ENCODE data around the gene MTHFD2L. TPM values are rescaled to one million over a fixed set of nuclear protein-coding genes. Genes with fewer than 3 reads are reported as not detected.

The MTHFD2L gene
- total RNA-seq, 1 experiment from 2014 or later: 11.6 TPM

- no peak for DNase-seq
- no peak overlapping the region for H2BK12ac ChIP-seq (ENCODE audit: insufficient read length, low read depth, low read length)
- H2AFZ ChIP-seq (ENCODE audit: low read length): no peak overlapping the region
- H4K8ac ChIP-seq (replicated peaks; ENCODE audit: insufficient read length, low read depth, low read length): no peak overlapping the region
- H4K20me1 ChIP-seq (ENCODE audit: control insufficient read depth, insufficient read depth, insufficient read length): no peaks in the 10 kb centered on the region
- no peak overlapping the region for H4K5ac ChIP-seq (ENCODE audit: insufficient read length, low read depth, low read length)
- no peak overlapping the region for H3K4me2 ChIP-seq (ENCODE audit: insufficient read depth, insufficient read length, low read length)
- no peak overlapping the region for H3K9ac ChIP-seq (ENCODE audit: extremely low read depth, insufficient read length, low read length)
- H3K14ac ChIP-seq (ENCODE audit: insufficient read depth, low read length): no peak overlapping the region
- no peak overlapping the region for H3K4ac ChIP-seq (ENCODE audit: low read depth, low read length)
- H3K9me3 ChIP-seq (ENCODE audit: control insufficient read depth, low read depth, low read length): no peaks in the 10 kb centered on the region
- Mint-ChIP-seq H3K9me3 (peaks cover 0 to 6% of the 10 kb centered on the region in 2 experiments; a peak in 2 of 5 replicates), H3K27ac (no peak overlapping the region), H3K27me3 (ENCODE audit: low read depth) (peaks cover 2% of the 10 kb centered on the region; the same call in 1 of the 2 replicates), H3K4me1 (peaks cover 4 to 17% of the 10 kb centered on the region in 2 experiments), H3K4me3 (no peak overlapping the region), H3K36me3 (ENCODE audit: insufficient read depth in 1 of 3, low read depth in 3 of 3) (peaks cover 0 to 2% (median 0%) of the 10 kb centered on the region in 3 experiments; a peak in 1 of 7 replicates)
- H2BK5ac ChIP-seq (ENCODE audit: insufficient read length, low read length): no peak overlapping the region
- no peak overlapping the region for H2BK15ac ChIP-seq (ENCODE audit: low read depth, low read length)
- no peak overlapping the region for H2BK120ac ChIP-seq (ENCODE audit: low read depth, low read length, poor library complexity, severe bottlenecking)
- no peak for TF ChIP-seq CTCF (conservative IDR thresholded peaks at IDR 0.05)
- no peaks in the 10 kb centered on the region for H3K79me2 ChIP-seq (ENCODE audit: insufficient read depth, low read length)
- no peak overlapping the region for H3K18ac ChIP-seq (ENCODE audit: insufficient read length, low read depth, low read length)
- no peak overlapping the region for H2BK20ac ChIP-seq (ENCODE audit: low read depth, low read length, poor library complexity, severe bottlenecking)
- no peaks in the 10 kb centered on the region for H3K79me1 ChIP-seq (ENCODE audit: insufficient read depth, low read depth, low read length, poor library complexity, severe bottlenecking)
- H4K91ac ChIP-seq (ENCODE audit: insufficient read length, low read depth, low read length): no peak overlapping the region
- H3K4me1 ChIP-seq (ENCODE audit: insufficient read depth, low read length): no peaks in the 10 kb centered on the region
- H3K23me2 ChIP-seq (ENCODE audit: insufficient read length, low read depth, low read length, poor library complexity, severe bottlenecking): no peaks in the 10 kb centered on the region
- no peak overlapping the region for H3K27ac ChIP-seq (ENCODE audit: insufficient read length, low read depth, low read length)
- WGBS (ENCODE audit: extremely low coverage, insufficient read length, low lambda C conversion rate): no CpG with 5 or more reads among the region's 3 CpGs
- no peak overlapping the region for H3K23ac ChIP-seq (ENCODE audit: insufficient read length, low read depth, low read length)
- no peaks in the 10 kb centered on the region for H3K27me3 ChIP-seq (ENCODE audit: insufficient read depth, low read length)
- no peak overlapping the region for H3K56ac ChIP-seq (ENCODE audit: insufficient read length, low read depth, low read length)
- H2AK5ac ChIP-seq (ENCODE audit: insufficient read length, low read length): no peak overlapping the region
- H3T11ph ChIP-seq (ENCODE audit: low read length): no peak overlapping the region
Measured at GRCh38 chr4:74117024-74117534, 40.8 kb upstream of the MTHFD2L start.

All from H9 (cell line).